HepG2 (cell line): Measurements from ENCODE around the gene CADPS2. TPM values are rescaled to one million over a fixed set of nuclear protein-coding genes. Genes with fewer than 3 reads are reported as not detected.

Source experiments
- ATAC-seq: fragments of 200-7000 bp; cut with Tn5 transposase; 3 replicates; pipeline ENCODE4 v1.9.1; 2020; ENCODE audit warnings: mild to moderate bottlenecking, moderate library complexity
- BruUV-seq: library from RNA; stranded (reverse); fragments of 400-500 nt; replicated peaks from 2 replicates; lab custom pipeline; 2021; lab: Mats Ljungman, UMichigan
- CTCF ChIA-PET: fragments of 300-600 bp; formaldehyde crosslinking; extraction: SDS; loops from one replicate; lab custom pipeline; 2021; ENCODE audit warnings: low total read pairs, inconsistent platforms, low intra/inter-chr PET ratio; lab: Yijun Ruan, JAX
- POLR2A ChIA-PET: fragments of 350-600 bp; sonication (Branson Sonifier 250); formaldehyde crosslinking; loops from one replicate; lab custom pipeline; 2020; ENCODE audit warnings: antibody characterized with exemption, inconsistent platforms; lab: Yijun Ruan, JAX
- DNase-seq: peaks from one replicate; pipeline ENCODE4 v3.0.0-alpha.2; 2015; ENCODE audit warnings: low spot score
- FAIRE-seq: peaks from 3 replicates; lab custom pipeline; 2011; peaks lifted over from hg19 to GRCh38; lab: Jason Lieb, UNC
- H2AFZ ChIP-seq: one replicate; pipeline ENCODE4 v1.6.1; 2011; ENCODE audit warnings: low read length, inconsistent platforms
- H3K27ac ChIP-seq: fragments of 300-600 bp; 3 replicates; pipeline ENCODE4 v1.8.0; 2011; ENCODE audit warnings: mixed run types, mild to moderate bottlenecking, mixed read lengths, low read length, inconsistent platforms; ENCODE audit not compliant: insufficient read depth; ENCODE audit errors: extremely low read length
- H3K27me3 ChIP-seq, 2 experiments: fragments of 200-600 bp in 1 of 2; 2 replicates in 1 of 2; 3 replicates in 1 of 2; pipeline versions ENCODE4 v1.6.0 to v1.8.0; 2011; ENCODE audit warnings: low read length in 2 of 2, mild to moderate bottlenecking in 2 of 2, moderate library complexity in 2 of 2, inconsistent platforms in 1 of 2; ENCODE audit not compliant: insufficient read depth in 2 of 2, control insufficient read depth in 1 of 2
- H3K36me3 ChIP-seq, 2 experiments: fragments of 200-600 bp in 1 of 2; replicated peaks in 1 of 2; 2 replicates in 1 of 2; 3 replicates in 1 of 2; pipeline versions ENCODE4 v1.5.1 to v1.8.0; 2011; ENCODE audit warnings: low read length in 2 of 2, inconsistent platforms in 1 of 2; ENCODE audit not compliant: insufficient read depth in 2 of 2, control insufficient read depth in 1 of 2
- H3K4me1 ChIP-seq: 2 replicates; pipeline ENCODE4 v1.5.1; 2012; ENCODE audit warnings: low read length, inconsistent platforms; ENCODE audit not compliant: insufficient read depth
- H3K4me2 ChIP-seq: 2 replicates; pipeline ENCODE4 v1.6.0; 2011; ENCODE audit warnings: low read depth, low read length, inconsistent platforms
- H3K4me3 ChIP-seq, 3 experiments: fragments of 200-600 bp in 1 of 3; sonication (generic), shearing (Covaris generic) in 1 of 3; replicated peaks in 1 of 3; 2 replicates each; pipeline ENCODE4 v1.5.1; 2011 to 2016; ENCODE audit warnings: low read length in 3 of 3, inconsistent platforms in 2 of 3, low read depth in 2 of 3, mild to moderate bottlenecking in 2 of 3, control low read depth in 1 of 3, mixed read lengths in 1 of 3; ENCODE audit not compliant: insufficient read depth in 1 of 3
- H3K79me2 ChIP-seq: one replicate; pipeline ENCODE4 v1.6.1; 2011; ENCODE audit warnings: low read length, inconsistent platforms; ENCODE audit not compliant: insufficient read depth
- H3K9ac ChIP-seq: 2 replicates; pipeline ENCODE4 v1.6.0; 2011; ENCODE audit warnings: mild to moderate bottlenecking, low read depth, low read length, inconsistent platforms; ENCODE audit not compliant: insufficient read depth
- H3K9me3 ChIP-seq: 2 replicates; pipeline ENCODE4 v1.5.1; 2012; ENCODE audit warnings: mild to moderate bottlenecking, low read length
- H4K20me1 ChIP-seq: 2 replicates; pipeline ENCODE4 v1.6.0; 2011; ENCODE audit warnings: inconsistent platforms, mild to moderate bottlenecking, low read length, moderate library complexity; ENCODE audit not compliant: insufficient read depth
- CENPX ChIP-seq: sonication (generic); formaldehyde crosslinking; IDR thresholded peaks from 2 replicates; pipeline ENCODE4 v1.9.0; 2021; ENCODE audit warnings: mild to moderate bottlenecking, missing genetic modification reagents, moderate library complexity
- FOXA1 ChIP-seq, 2 experiments: fragments of 450-650 bp in 1 of 2; sonication (generic) in 1 of 2; formaldehyde crosslinking in 1 of 2; IDR thresholded peaks; 2 replicates each; pipeline versions ENCODE4 v1.4.0 to v1.6.1; 2016 to 2020; ENCODE audit warnings: missing genetic modification reagents in 1 of 2
- PITX1 ChIP-seq: sonication (generic); formaldehyde crosslinking; IDR thresholded peaks from 2 replicates; pipeline ENCODE4 v1.5.1; 2020; ENCODE audit warnings: mild to moderate bottlenecking, missing genetic modification reagents
- REPIN1 ChIP-seq: sonication (generic); formaldehyde crosslinking; IDR thresholded peaks from 2 replicates; pipeline ENCODE4 v1.8.0; 2022; ENCODE audit warnings: missing genetic modification reagents, low read depth, mild to moderate bottlenecking, borderline replicate concordance
- ZNF768 ChIP-seq: sonication (generic); formaldehyde crosslinking; IDR thresholded peaks from 2 replicates; pipeline ENCODE4 v1.4.0; 2020; ENCODE audit warnings: missing genetic modification reagents
- in situ Hi-C: cut with HindIII; loops from 2 replicates; pipeline ENCODE4 v1.10.0; 2017; ENCODE audit warnings: low pct_unique_long_range_greater_than_20kb; ENCODE audit not compliant: extremely low pct_ligation_motif_present
- intact Hi-C: fragments of 100-400 bp; cut with micrococcal nuclease; formaldehyde crosslinking; loops from one replicate; pipeline ENCODE4 v1.10.0; 2022; ENCODE audit not compliant: unreplicated experiment
- polyA plus RNA-seq, 8 experiments: library from polyadenylated mRNA; depleted of rRNA in 3 of 8; stranded (reverse) in 7 of 8; unstranded in 1 of 8; fragments of >200 nt; fragmentation: Illumina TruSeq in 4 of 8; extraction: Trizol in 4 of 8; gene quantifications; 2 replicates each; pipeline versions ENCODE4 v1.2.1 to v1.2.3, GENCODE V29; 2011 to 2016; ENCODE audit warnings: low read depth in 4 of 8, missing spikeins in 1 of 8, mixed read lengths in 1 of 8; ENCODE audit not compliant: insufficient read depth in 1 of 8
- total RNA-seq, 5 experiments: library from RNA; depleted of rRNA; stranded (reverse); fragments of >200 nt; fragmentation: Illumina TruSeq; extraction: Trizol; gene quantifications; 2 replicates each; pipeline ENCODE4 v1.2.3, GENCODE V29; 2016; ENCODE audit warnings: low read depth in 1 of 5
- TF ChIP-seq, protein P1 (sequence below): sonication (generic); formaldehyde crosslinking; IDR thresholded peaks from 2 replicates; pipeline ENCODE4 v1.8.0; 2022; ENCODE audit warnings: missing genetic modification reagents, mild to moderate bottlenecking, borderline replicate concordance
- TF ChIP-seq, protein P2 (sequence below): sonication (generic); formaldehyde crosslinking; IDR thresholded peaks from 2 replicates; pipeline ENCODE4 v1.9.0; 2022; ENCODE audit warnings: missing genetic modification reagents, mild to moderate bottlenecking, borderline replicate concordance
- TF ChIP-seq, protein P3 (sequence below): sonication (generic); formaldehyde crosslinking; IDR thresholded peaks from 2 replicates; pipeline ENCODE4 v1.5.0; 2020; ENCODE audit warnings: mild to moderate bottlenecking, missing genetic modification reagents, borderline replicate concordance

CADPS2 gene
- total and polyA plus RNA-seq, 2 of the 13 experiments (the other 11 are each of a cell fraction or from before 2014, with no cell fraction given), result 17.6 to 43.8 TPM

DNA sequence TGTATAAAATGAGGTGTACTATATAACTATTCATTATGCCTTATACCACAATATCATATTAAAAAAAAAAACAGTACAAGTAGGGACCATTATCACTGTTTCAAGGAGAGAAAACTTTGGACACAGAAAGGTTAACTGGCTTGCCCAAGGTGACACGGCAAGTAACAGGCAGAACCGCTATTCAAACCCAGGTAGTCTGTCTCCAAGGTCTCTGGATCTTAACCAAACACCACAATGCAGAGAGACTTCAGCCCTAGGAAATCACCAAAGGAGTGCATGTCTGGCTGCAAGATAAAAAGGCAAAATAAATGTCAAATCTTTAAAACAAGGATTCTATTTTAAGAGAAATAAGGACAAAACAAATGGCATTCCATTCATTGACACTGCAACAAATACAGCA is 56.3 kb downstream of the CADPS2 start (continued):
- TF ChIP-seq, protein P1, sequence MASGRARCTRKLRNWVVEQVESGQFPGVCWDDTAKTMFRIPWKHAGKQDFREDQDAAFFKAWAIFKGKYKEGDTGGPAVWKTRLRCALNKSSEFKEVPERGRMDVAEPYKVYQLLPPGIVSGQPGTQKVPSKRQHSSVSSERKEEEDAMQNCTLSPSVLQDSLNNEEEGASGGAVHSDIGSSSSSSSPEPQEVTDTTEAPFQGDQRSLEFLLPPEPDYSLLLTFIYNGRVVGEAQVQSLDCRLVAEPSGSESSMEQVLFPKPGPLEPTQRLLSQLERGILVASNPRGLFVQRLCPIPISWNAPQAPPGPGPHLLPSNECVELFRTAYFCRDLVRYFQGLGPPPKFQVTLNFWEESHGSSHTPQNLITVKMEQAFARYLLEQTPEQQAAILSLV (CRISPR knock-in tag), result no peak
- TF ChIP-seq REPIN1 (CRISPR knock-in tag), result no peak
- TF ChIP-seq, protein P2, sequence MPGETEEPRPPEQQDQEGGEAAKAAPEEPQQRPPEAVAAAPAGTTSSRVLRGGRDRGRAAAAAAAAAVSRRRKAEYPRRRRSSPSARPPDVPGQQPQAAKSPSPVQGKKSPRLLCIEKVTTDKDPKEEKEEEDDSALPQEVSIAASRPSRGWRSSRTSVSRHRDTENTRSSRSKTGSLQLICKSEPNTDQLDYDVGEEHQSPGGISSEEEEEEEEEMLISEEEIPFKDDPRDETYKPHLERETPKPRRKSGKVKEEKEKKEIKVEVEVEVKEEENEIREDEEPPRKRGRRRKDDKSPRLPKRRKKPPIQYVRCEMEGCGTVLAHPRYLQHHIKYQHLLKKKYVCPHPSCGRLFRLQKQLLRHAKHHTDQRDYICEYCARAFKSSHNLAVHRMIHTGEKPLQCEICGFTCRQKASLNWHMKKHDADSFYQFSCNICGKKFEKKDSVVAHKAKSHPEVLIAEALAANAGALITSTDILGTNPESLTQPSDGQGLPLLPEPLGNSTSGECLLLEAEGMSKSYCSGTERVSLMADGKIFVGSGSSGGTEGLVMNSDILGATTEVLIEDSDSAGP, result no peak
- no peak for TF ChIP-seq CENPX (CRISPR knock-in tag)
- TF ChIP-seq ZNF768 (CRISPR knock-in tag), result no peak
- no peak for TF ChIP-seq PITX1
- TF ChIP-seq, all 625 proteins: peak for 0

DNA sequence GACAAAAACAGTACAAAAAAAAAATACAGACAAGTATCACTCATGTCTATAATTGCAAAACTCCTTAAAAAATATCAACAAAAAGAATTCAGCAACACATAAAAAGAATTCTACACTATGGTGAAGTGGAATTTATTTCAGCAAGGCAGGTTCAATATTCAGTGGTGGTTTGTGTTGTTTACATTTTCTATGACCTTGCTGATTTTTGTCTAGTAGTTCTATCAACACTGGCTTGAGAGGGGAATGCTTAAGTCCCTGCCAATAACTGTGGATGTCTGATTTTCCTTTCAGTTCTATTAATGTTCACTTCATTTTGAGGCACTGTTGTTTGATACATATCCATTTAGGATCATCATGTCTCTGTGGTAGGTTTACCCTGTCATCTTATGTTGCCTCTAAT is 58.5 kb downstream of the CADPS2 start:
- TF ChIP-seq FOXA1 (IDR thresholded peaks at IDR 0.05) (no peak), FOXA1 (CRISPR knock-in tag; IDR thresholded peaks at IDR 0.05) (0 out of 2 replicates have a peak, but pooled peaks have one; percentile 11)
- TF ChIP-seq, protein P3, sequence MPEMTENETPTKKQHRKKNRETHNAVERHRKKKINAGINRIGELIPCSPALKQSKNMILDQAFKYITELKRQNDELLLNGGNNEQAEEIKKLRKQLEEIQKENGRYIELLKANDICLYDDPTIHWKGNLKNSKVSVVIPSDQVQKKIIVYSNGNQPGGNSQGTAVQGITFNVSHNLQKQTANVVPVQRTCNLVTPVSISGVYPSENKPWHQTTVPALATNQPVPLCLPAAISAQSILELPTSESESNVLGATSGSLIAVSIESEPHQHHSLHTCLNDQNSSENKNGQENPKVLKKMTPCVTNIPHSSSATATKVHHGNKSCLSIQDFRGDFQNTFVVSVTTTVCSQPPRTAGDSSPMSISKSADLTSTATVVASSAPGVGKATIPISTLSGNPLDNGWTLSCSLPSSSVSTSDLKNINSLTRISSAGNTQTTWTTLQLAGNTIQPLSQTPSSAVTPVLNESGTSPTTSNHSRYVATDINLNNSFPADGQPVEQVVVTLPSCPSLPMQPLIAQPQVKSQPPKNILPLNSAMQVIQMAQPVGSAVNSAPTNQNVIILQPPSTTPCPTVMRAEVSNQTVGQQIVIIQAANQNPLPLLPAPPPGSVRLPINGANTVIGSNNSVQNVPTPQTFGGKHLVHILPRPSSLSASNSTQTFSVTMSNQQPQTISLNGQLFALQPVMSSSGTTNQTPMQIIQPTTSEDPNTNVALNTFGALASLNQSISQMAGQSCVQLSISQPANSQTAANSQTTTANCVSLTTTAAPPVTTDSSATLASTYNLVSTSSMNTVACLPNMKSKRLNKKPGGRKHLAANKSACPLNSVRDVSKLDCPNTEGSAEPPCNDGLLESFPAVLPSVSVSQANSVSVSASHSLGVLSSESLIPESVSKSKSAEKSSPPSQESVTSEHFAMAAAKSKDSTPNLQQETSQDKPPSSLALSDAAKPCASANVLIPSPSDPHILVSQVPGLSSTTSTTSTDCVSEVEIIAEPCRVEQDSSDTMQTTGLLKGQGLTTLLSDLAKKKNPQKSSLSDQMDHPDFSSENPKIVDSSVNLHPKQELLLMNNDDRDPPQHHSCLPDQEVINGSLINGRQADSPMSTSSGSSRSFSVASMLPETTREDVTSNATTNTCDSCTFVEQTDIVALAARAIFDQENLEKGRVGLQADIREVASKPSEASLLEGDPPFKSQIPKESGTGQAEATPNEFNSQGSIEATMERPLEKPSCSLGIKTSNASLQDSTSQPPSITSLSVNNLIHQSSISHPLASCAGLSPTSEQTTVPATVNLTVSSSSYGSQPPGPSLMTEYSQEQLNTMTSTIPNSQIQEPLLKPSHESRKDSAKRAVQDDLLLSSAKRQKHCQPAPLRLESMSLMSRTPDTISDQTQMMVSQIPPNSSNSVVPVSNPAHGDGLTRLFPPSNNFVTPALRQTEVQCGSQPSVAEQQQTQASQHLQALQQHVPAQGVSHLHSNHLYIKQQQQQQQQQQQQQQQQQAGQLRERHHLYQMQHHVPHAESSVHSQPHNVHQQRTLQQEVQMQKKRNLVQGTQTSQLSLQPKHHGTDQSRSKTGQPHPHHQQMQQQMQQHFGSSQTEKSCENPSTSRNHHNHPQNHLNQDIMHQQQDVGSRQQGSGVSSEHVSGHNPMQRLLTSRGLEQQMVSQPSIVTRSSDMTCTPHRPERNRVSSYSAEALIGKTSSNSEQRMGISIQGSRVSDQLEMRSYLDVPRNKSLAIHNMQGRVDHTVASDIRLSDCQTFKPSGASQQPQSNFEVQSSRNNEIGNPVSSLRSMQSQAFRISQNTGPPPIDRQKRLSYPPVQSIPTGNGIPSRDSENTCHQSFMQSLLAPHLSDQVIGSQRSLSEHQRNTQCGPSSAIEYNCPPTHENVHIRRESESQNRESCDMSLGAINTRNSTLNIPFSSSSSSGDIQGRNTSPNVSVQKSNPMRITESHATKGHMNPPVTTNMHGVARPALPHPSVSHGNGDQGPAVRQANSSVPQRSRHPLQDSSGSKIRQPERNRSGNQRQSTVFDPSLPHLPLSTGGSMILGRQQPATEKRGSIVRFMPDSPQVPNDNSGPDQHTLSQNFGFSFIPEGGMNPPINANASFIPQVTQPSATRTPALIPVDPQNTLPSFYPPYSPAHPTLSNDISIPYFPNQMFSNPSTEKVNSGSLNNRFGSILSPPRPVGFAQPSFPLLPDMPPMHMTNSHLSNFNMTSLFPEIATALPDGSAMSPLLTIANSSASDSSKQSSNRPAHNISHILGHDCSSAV (CRISPR knock-in tag), result no peak
- intact Hi-C loops (no loop called here), in situ Hi-C loops (no loop called here)
- FAIRE-seq (no peak), ATAC-seq (peak; percentile 38; the same call in 1 of the 3 replicates), DNase-seq (peak; percentile 18)
- H3K4me3 ChIP-seq, result no peak overlapping the region
- ChIA-PET CTCF (no interaction called here), POLR2A (no interaction called here)
- no peaks in the 10 kb centered on the region for H3K9me3 ChIP-seq
- H3K27ac ChIP-seq, result no peak overlapping the region
- H3K9ac ChIP-seq, result no peak overlapping the region
- no peaks in the 10 kb centered on the region for H3K4me1 ChIP-seq
- H3K4me2 ChIP-seq, result no peak overlapping the region
- peaks cover 2 to 6% of the 10 kb centered on the region in 2 experiments; a peak in 3 of 5 replicates for H3K36me3 ChIP-seq
- no peak overlapping the region for H2AFZ ChIP-seq
- no peaks in the 10 kb centered on the region for H4K20me1 ChIP-seq
- no TSS peak for BruUV-seq
- H3K79me2 ChIP-seq, result no peaks in the 10 kb centered on the region
- no peaks in the 10 kb centered on the region for H3K27me3 ChIP-seq
